ENCODE data around the gene SNCB. TPM values are rescaled to one million over a fixed set of nuclear protein-coding genes. Genes with fewer than 3 reads are reported as not detected.

Gene SNCB
- total RNA-seq, 1 experiment from 2014 or later, result 2.4 TPM

GRCh38 chr5:176577312-176578176, 52.8 kb downstream of the SNCB start:
- no peak for DNase-seq (ENCODE audit: low read depth)

GRCh38 chr5:176575488-176576422, 54.6 kb downstream of the SNCB start:
- no peak for DNase-seq (ENCODE audit: low read depth)

GRCh38 chr5:176575066-176575465, 55.3 kb downstream of the SNCB start:
- no peak for DNase-seq (ENCODE audit: low read depth)

- no peak for DNase-seq (ENCODE audit: low read depth)
Measured at GRCh38 chr5:176574297-176574591, 56.1 kb downstream of the SNCB start.

- peak; percentile 36 for DNase-seq (ENCODE audit: low read depth)
Measured at GRCh38 chr5:176573564-176574296, 56.6 kb downstream of the SNCB start.

Small RNA genes within 50 kb of the gene (small RNA-seq; reads per million reads assigned to genes)
- not detected for gene MIR4281

Other genes with a start within 250 kb of the SNCB start
- 88.6 and 94.4 TPM in 2 replicates for gene NOP16, start 241.9 kb downstream of the SNCB start, total RNA-seq (2014; rRNA removed; shearing (Covaris generic))
- 231 and 320 TPM in 2 replicates for gene HIGD2A, start 241.8 kb downstream of the SNCB start, total RNA-seq (2014; rRNA removed; shearing (Covaris generic))
- gene CLTB, start 214.0 kb downstream of the SNCB start, total RNA-seq (2014; rRNA removed; shearing (Covaris generic)), result 156 and 158 TPM in 2 replicates
- 46.5 and 66.9 TPM in 2 replicates for gene FAF2, start 182.1 kb downstream of the SNCB start, total RNA-seq (2014; rRNA removed; shearing (Covaris generic))
- gene RNF44, start 93.1 kb downstream of the SNCB start, total RNA-seq (2014; rRNA removed; shearing (Covaris generic)), result 10.0 and 16.7 TPM in 2 replicates
- gene CDHR2, start 81.2 kb downstream of the SNCB start, total RNA-seq (2014; rRNA removed; shearing (Covaris generic)), result not detected in 2 replicates
- gene GPRIN1, start 20.4 kb downstream of the SNCB start, total RNA-seq (2014; rRNA removed; shearing (Covaris generic)), result 10.4 and 13.1 TPM in 2 replicates
- not detected in 2 replicates for gene EIF4E1B, start 141 bp upstream of the SNCB start, total RNA-seq (2014; rRNA removed; shearing (Covaris generic))
- gene TSPAN17, start 16.9 kb upstream of the SNCB start, total RNA-seq (2014; rRNA removed; shearing (Covaris generic)), result 32.8 and 47.7 TPM in 2 replicates
- 0.05 TPM in 1 of 2 replicates, not detected in the other for gene UNC5A, start 180.0 kb upstream of the SNCB start, total RNA-seq (2014; rRNA removed; shearing (Covaris generic))